Endothelial cell of hepatic sinusoid (primary cell): ENCODE measurements around the gene CAPN5.

ENCODE experiments used
- in situ Hi-C: cut with HindIII; loops from 2 replicates; pipeline ENCODE4 v1.10.0; 2017; ENCODE audit warnings: low sequenced_read_pairs

The CAPN5 gene

DNA sequence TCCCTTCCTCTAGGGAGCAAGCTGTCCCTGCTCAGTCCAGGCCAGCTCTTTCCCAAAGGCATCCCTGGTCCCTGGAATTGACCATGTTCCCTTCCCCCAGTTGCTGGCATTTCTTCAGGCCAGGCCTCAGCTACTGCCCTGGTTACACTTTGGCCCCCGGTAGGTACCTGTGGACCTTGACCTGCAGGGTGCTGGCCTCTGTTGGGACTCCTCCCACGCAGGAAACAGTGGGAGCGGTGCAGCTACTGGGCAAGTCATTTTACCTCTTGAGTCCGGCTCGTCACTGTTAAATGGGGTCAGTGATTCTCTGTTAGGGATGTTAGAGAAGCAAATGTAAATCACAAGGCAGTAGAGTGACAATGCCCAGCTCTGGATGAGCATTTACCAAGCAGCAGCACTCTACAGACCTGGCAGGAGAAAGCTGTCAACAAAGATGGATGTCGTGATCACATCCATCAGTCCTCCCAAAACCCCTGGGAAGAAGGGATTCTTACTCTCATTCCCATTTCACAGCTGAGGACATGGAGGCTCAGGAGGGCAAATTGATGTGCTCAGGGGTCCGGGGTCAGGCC is 78.2 kb downstream of the CAPN5 start:
- in situ Hi-C loops, result no loop called here

DNA sequence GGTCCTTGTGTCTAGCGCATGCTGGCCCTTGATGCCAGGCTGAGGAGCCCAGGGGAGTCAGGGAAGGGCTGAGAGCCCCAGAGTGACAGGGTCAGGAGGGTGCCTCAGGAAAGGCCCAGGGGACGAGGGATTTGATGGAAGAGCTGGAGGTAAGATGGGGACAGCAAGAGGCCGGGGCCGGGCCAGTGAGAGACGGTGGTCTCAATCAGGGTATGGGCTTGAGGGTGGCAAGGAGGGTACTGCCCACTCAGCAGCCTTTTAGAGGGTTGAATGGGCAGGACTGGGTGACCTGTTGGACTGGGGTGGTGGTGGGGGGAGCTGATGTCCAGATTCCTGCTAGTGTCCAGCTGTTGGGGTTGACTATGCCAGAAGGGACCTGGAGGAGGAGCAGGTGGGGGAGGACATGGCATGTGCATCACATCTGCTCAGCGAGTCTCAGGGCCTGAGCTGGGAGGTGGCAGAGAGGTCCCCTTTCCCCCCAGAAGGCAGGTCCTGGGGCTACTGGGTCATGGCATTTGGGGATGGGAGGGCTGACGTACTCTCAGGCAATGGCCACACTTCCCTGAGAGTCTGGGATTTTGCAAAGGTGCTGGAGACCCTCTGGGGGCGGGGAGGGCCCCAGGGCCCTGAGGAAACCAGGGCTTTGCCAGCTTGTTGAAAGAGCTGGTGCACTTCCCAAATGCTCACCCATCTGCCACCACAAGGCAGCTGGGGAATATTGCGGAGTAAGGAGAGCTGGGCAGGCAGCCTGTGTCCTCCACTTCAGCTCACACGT is 79.7 kb downstream of the CAPN5 start:
- in situ Hi-C loops, result no loop called here

DNA sequence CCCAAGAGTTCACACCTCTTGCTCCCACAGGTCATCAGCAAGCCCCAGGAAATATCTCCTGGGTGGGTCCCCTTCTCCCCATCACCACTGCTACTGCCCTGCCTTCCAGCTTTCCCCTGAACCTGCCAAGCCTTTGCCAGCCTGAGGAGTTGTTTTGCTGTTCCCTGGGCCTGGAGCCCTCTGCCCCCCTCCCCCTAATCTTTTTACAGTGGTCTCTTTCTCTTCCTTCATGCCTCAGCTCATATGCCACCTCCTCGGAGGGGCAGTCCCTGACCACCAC is 80.2 kb downstream of the CAPN5 start:
- in situ Hi-C loops, result no loop called here

DNA sequence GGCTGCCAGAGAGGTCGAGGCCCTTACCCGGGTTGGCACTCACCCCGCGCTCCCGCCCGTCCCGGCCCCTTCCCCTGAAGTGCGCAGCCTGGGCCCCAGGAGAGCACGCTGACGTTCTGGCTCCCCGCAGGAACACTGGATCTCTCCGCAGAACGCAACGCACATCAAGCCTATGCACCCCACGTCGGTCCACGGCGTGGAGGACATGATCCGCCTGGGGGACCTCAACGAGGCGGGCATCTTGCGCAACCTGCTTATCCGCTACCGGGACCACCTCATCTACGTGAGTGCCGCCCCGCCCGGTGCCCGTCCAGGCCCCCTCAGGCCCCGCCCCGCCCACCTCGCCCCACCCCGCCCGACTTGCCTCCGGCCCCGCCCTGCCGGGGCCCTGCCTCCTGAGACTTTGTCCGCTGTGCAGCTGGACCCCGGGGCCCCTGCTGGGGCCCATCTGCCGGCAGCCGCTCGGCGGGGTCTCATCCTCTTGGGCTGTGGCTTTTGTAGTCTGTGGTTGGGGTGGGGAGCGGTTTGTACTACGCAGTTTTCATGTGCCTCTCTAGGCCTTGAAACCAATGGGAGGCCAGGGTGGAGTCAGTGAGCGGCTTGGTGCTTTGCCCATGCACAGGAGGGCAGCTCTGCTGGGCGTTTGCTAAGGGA is 81.0 kb downstream of the CAPN5 start:
- in situ Hi-C loops, result no loop called here

GRCh38 chr11:77148963-77149715 is 82.4 kb downstream of the CAPN5 start:
- in situ Hi-C loops, result no loop called here

DNA sequence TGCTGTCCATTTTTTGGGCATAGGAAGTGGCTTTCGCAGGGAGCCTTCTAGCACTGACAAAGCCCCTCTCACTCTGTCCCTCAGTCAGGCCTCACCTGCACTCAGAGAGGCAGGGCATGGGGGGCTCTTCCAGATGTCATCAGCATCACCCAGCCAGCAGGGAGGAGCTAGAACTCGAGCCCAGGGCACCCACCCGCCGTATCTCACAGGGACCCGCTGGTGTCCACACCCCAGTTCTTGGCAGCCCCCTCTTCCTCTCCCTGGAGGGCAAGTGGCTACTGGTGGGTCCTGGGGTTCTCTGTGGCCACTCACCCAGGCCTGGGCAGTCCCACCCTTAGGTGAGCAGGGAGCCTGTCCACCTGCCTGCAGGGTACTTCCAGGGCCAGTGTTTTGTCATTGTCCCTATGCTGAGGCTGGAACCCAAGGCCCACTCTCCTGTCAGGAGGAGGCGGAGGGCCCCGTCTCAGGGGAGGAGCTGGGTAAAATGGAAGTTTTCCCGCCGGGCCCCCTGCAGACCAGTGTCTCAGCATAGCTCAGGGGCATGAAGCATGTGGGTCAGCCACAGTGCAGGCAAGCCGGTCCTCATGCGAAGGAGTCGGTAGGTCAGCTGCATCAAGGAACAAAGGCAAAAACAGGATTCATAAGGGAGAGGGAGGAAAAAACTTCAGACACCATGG is 83.1 kb downstream of the CAPN5 start:
- in situ Hi-C loops, result no loop called here

- in situ Hi-C loops, result no loop called here
Measured at GRCh38 chr11:77150836-77151235, 84.1 kb downstream of the CAPN5 start.

DNA sequence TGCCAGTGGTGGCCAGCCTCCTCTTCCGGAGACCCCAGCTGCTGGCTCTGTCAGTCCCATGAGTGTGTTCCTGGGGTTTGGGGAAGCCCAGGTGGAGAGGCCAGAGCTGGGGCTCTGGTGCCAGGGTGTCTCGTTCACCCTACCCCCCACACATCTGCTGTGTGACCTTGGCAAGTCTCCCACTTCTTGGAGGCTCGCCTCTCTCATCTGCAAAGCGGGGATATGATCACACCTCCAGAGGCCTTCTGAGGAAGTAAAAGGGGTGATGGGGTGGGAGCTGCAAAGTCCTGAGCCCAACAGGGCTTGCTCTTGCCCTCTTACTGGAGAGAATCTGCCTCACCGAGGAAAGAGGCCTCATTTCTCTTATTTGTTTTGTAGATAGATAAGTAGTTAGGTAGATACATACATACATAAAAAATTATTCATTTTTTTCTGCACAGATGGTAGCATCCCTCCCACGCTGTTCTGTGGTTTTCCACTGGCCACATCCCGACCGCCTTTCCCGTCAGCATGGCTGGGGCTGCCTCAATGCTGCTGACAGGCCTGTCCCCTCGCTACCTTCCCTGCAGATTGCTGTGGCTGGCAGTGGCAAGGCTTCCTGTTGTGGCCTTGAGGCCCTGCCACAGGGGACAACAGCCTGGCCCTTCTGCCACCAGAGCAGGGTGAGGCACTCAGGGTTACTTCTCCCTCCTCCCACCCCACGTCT is 85.2 kb downstream of the CAPN5 start:
- in situ Hi-C loops, result no loop called here

- in situ Hi-C loops, result no loop called here
Measured at GRCh38 chr11:77152846-77153245, 86.1 kb downstream of the CAPN5 start.

DNA sequence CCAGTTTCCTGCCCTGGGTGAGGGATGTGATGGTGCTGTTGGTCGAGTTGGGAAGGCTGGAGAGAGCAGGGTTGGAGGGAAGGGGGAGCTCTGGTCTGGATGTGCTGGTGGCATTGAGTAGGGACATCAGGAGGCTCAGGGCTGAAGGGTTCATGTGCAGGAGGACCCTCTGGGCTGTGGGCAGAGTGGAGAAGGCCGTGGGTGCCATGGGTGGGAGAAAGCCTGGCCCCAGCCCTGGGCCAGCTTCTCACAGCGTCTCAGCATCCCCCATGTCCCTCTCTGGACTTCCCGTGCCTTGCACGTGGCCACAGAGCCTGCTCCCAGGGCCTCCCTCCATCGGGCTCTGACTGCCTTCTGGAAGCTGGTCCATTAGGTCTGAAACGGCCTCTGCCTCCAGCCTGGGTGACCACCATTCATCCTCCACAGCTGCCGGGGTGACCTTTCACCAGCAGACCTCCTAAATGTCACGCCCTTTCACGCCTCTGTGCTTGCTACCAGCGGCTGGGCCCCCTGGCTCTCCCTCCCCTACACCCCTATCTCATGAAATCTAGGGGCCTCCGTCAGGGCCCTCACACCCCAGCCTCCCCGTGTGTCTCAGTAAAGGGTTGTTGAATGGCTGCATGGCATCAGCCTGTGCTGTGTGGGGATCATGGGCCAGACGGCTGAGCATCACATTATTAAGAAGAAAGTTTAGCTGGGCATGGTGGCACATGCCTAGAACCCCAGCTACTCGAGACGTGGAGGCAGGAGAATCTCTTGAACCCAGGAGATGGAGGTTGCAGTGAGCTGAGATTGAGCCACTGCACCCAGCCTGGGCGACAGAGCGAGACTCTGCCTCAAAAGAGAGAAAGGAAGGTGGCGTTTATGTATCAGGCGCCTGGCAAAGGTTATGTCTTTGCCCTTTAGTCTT is 86.8 kb downstream of the CAPN5 start:
- in situ Hi-C loops, result no loop called here

- in situ Hi-C loops, result no loop called here
Measured at GRCh38 chr11:77154381-77155081, 87.8 kb downstream of the CAPN5 start.

DNA sequence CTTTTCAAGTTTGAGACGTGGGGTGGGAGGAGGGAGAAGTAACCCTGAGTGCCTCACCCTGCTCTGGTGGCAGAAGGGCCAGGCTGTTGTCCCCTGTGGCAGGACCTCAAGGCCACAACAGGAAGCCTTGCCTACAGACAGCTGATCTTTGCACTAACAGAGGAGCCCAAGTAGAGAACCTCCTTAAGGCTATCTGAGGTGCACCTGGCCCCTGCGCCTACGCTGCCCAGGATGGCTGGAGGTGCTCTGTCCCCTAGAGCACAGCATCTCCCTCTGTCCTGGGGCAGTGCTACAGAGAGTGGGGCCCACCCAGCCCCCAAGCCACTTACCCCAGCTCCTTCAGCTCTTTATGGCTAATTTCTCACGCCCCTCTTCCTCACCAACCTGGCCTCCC is 88.3 kb downstream of the CAPN5 start:
- in situ Hi-C loops, result no loop called here

DNA sequence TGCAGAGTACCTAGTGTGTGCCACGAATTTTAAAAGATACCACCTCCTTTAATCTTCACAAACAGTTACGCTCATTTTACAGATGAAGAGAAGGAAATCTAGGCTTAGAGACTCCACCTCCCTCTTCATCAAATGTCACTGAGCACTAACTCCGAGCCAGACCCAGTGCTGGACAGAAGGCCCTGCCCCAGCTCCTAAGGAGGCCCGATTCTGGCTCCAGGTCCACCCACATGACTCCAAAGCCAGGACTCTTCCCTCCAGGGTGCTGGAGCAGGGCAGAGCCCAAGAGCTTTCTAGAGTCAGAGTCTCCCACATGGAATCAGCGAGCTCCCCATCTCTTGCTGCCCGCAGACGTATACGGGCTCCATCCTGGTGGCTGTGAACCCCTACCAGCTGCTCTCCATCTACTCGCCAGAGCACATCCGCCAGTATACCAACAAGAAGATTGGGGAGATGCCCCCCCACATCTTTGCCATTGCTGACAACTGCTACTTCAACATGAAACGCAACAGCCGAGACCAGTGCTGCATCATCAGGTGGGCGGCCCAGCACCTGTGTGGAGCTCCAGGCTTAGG is 88.9 kb downstream of the CAPN5 start:
- in situ Hi-C loops, result no loop called here

- in situ Hi-C loops, result no loop called here
Measured at GRCh38 chr11:77156396-77157195, 89.8 kb downstream of the CAPN5 start.

DNA sequence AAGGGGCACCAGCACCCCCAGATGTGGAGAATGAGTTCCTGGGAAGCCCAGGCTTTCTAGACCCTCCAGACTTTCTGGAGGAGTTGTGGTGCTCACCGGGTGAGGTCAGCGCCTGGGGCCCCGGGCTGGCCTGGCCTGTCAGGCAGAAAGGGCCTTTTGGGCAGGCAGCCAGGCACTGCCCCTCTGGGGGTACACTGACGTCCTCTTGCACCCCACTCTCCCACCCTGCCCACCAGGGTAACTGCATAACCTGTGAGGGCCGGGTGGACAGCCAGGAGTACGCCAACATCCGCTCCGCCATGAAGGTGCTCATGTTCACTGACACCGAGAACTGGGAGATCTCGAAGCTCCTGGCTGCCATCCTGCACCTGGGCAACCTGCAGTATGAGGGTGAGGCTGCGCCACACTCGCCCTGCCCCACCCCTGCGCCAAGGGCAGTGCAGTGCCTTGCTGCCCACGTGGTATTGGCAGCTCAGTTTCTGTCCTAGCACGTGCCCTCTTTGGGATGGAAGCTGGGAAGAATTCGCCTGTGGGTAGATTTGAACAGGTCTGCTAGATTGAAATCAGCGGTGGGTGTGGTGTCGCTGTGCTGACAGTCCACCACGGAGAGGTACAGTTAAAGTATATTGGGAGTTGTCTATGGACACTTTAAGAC is 91.4 kb downstream of the CAPN5 start:
- in situ Hi-C loops, result no loop called here

GRCh38 chr11:77159219-77159936 is 92.6 kb downstream of the CAPN5 start:
- in situ Hi-C loops, result no loop called here
